Stimulated activated CD4-positive, alpha-beta T cell treated with anti-CD3 and anti-CD28 coated beads, Interleukin-15, amount 100 ng/mL, for 1 hour (primary cell): ENCODE results near the gene PPM1H.

Source experiments
- DNase-seq, 2 donors: peaks; one replicate each; pipeline ENCODE4 v3.0.0-alpha.2; 2020; ENCODE audit warnings: low read depth in 1 of 2, low spot score in 1 of 2

Gene PPM1H

DNA sequence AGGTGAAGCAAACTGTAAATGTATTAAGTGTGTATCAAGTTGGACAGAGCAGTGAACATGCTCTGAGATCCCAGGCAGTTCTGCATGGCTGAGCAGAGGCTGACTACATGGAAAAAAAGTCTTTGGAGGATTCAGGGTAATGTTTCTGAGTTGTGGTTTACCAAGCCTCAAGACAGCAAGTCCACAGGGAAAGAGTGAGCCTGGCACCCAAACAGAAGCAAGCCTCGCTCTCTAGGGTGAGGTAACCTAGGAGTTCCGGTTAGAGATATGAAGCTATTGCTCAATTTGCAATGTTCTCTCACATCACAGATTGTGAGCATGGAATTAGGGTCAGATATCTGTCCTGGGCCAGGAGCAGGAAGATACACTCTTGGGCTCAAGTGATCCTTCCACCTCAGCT lies 309.7 kb downstream of the PPM1H start:
- DNase-seq, result no peak

DNA sequence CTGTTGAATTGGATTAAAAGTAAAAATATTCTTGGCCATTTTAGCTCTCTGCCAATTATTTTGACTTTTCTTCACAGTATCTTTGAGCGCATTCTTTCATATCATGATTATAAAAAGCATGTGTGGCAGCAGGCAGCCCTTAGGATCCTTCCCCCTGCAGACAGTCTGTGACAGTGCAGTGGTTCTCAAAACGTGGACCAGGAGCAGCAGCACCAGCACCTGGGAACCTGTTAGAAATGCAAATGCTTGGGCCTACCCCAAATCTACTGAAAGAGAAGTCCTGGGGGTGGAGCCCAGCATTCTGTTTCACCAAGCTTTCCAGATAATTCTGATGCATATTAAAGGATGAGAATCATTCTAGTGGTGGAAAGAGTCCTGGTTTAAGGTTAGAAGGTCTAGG lies 312.8 kb downstream of the PPM1H start:
- DNase-seq, result no peak

DNA sequence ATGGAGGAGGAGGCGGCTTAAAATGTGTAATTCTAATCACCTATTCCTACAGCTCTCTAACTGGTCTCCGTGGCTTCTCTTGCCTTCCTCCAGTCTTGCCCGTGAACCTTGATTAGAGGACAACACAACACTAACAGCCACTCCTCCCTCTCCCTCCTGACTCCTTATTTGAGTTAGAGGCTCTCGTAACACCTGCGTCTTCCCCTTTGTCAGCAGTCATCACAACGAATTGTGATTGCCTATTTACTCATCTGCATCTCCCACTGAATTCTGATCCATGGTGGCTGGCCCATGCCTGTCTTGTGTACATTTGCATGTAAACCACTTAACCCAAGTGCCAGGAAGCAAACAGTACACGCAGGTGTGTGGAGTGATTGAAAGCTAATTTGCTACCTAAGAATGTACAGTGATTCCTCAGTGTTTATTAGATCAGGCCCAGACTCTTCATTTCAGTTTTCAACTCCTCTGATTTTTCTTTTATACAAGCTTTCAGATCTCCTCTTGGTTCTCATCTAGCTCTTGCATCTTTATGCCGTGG lies 313.8 kb downstream of the PPM1H start:
- DNase-seq, result no peak

DNA sequence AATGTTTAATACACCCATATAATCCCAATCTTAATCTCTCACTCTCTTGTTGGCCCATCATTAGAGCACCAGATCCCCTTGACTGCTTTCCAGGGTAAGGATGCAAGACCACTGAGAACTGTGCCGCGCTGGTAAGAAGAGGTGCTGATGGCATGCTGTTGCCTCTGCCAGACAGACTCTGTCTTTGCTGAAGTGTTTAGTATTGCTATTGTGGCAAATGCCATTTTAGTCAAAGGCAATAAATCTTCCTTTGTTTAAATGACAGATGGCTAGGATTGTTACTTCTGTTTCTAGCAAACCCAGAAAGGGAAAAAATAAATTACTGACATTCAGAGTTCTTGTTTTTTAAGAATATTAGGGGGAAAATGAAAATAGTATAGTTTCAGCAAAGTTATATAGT lies 316.0 kb downstream of the PPM1H start:
- no peak for DNase-seq

DNA sequence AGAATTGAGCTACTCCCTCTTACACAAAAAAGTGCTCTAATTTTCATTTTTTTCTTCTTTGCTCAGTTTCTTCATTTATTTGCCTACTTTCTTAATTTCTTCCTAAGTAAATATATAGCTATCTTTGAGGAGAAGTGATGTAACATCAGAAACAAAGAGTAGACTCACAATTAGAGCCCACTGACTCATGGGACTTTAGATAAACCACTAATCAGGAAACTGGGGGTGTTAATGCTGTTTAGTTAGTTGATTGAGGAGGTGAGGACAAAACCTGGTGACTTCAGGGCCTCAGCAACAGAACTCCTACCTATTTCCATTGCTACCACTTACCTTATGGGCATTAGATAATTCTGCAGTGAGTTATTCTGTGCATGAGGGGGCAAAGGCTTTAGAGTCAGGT lies 316.6 kb downstream of the PPM1H start:
- DNase-seq, result no peak

DNA sequence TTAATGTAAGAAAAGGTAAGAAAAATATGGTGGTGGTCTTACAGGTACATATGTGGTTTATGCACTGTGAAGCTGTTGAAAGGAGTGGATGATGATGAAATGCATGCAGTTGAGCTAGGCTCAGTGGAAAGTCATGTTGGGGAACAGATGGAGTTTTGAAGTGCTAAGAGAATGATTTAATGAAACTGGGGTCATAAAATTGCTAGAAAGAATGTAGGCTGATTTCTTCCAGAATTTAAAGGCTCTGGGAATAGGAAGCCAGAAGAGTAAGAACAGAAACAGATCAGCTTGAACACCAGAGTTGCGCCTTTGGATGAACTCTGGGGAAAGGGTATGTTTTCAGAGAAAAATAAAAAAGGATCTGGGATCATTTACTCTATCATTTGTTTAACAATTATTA lies 321.9 kb downstream of the PPM1H start:
- no peak for DNase-seq

DNA sequence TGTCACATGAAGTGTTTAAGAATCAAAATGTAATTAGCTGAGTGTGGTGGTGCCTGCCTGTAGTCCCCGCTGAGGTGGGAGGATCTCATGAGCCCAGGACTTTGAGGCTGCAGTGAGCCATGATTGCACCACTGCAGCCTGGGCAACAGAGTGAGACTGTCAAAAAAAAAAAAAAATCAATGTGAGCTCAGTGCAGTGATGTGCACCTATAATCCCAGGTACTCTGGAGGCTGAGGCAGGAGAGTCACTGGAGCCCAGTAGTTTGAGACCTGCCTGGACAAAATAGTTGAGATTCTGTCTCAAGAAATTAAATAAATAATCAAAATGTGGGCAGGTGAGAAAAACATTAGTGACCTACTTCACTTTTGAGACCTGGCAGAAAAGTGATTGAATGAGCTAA lies 328.3 kb downstream of the PPM1H start:
- DNase-seq, result no peak

DNA sequence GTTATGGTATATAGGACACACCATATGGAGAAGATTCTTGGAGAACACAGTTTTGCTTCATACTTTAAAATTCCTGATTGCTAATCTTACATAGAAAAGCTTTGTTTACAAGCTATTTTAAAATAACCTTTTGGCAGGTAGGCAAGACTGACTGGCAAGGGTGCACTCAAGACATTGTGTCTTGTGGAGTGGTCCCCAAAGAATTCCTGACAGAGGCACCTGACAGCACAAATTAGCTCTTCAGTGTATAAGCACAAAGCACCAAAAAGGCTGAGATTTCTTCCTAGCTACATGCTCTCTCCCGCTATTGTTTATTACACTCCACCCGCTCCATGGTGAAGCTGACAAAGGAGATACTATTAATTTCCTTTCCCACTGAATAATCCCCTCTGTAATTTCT lies 329.0 kb downstream of the PPM1H start:
- DNase-seq, result no peak

DNA sequence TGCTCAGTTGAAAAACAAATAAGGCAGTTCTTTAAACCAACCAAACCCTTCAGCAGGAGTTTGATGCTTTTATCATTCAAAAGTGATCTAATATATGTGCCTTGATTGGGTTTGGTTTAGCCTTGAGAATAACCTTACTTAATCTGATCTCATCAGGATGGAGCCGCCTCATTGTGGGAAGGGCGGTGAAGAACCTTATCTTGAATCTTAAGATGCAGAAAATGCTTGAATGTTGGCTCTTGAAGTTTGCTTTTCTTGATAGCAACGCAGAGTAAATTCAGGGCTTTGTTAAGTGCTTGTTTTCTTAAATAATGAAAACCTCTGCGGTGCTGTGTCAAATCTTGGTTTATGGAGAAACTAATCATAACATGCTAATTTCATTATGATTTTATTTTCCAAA lies 330.1 kb downstream of the PPM1H start:
- DNase-seq, result no peak

DNA sequence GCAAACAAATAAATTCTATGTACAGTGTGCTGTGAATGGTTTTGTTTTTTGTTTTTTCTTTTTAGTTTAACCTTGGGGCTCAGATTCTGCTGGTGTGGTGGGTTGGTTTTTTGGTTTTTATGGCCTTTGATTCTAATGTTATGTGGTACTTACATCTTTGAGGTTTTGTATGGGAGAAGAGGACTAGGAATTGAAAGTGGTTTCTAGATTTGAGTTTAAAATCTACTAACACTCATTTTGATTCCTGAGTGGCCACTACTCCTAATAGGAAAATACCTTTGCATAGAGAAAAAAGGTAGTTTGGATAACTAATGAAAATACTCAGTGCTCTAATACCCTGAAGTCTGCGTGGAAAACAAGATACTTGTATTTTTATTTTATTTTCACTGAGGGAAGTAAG lies 330.6 kb downstream of the PPM1H start:
- no peak for DNase-seq

DNA sequence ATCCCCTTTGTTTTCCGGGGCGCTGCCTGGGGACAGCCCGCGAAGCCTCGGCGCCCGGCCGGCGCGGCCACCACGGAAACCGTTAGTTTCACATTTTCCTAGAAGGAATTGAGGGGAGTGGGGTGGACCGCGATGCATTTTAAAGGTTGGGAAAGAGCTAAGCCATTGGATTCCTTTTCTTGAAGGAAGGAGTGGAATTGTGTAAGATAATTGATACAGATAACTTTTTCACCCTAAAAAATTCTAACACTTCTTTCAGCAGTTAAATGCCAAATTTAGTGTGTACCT lies 331.2 kb downstream of the PPM1H start:
- DNase-seq, result no peak

DNA sequence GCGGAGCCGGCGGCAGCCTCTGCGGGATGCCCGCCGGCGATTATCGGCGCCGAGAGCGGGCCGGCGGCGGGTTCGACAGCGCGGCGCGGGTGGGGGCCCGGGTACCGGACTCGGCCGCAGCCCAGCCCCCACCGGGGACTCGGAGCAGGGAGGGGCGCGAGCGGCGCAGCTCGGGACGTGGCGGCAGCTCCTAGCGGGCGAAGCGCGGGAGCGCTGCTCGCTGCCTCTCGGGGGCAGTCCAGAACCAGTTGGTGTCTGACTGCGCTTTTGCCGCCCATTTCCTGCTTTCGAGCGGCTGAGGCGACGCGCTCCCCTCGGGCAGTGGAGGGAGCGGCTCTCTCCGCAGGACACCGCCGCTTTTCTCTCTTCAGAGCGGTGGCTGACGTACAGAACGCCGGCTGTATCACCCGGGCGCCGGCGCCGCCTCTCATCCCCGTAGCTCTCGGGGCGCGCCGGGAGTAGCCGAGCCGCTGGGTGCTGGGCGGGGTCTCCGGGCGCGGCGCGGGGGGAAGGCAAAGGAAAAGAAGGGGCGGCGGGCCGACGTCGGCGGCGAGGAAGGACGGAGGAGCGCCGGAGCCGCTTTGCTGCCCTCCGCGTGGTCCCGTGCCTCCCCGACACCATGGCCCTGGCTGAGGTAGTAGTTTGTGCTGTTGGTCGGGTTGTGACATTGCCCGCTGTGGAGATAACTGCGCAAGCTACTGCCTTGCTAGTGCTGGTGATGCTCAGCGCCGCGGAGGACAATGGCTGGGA lies 331.7 kb downstream of the PPM1H start:
- peak; percentile 60 to 68 for DNase-seq

DNA sequence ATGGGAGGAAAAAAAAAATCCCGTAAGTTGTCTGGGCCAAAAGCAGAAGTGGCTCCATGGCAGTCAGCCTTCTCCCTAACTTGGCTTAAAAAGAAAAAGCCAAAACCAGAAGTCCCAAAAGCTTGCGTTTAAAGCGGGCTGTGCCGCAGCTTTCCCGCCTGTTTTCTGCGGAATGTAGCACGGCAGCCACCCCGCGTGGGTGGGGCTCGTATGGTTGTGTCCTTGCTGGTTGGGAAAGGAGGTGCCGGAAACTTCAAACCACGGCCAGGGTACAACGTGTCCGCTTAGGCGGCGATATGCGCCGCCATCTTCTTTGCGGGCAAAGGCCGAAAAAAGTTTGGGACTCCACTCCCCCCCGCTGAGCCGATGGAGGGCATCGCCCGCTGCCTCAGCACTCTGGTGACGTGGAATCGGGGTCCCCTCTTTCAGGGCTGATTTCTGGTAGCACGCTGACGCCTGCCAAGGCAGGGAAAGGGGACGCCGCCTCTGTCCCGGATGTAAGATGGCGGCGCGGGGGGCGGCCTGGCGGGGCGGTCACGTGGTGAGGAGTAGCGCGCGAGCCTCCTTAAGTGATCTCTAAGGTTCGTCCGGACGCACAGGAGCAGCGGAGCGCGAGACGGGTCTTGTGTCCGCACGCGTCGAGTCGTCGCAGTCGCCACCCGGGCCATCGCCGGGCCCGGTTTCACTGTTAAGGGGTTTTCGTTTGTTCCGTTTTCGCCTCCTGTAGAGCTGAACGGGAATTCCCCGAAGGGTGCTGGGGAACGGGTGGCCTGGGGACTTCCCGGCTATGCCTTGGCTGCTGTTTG lies 332.5 kb downstream of the PPM1H start:
- DNase-seq, result peak; percentile 73 to 82

DNA sequence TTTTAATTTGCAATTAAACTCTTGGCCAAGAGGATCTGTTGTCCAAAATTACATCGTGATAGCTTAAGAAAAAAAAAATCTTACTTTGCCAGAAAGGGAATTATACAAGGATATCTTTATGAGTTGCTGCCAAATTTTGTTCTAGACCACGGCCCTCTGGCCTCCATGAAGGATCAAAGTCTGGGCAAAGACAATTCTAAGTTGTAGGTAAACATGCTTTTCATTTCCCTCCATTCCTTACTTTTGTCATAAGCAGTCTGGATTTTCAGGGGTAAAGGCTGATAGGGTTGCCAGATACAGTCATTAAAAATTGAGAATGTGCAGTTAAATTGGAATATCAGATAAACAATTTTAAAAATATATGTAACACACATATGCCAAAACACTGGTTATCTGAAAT lies 333.2 kb downstream of the PPM1H start:
- DNase-seq, result no peak

DNA sequence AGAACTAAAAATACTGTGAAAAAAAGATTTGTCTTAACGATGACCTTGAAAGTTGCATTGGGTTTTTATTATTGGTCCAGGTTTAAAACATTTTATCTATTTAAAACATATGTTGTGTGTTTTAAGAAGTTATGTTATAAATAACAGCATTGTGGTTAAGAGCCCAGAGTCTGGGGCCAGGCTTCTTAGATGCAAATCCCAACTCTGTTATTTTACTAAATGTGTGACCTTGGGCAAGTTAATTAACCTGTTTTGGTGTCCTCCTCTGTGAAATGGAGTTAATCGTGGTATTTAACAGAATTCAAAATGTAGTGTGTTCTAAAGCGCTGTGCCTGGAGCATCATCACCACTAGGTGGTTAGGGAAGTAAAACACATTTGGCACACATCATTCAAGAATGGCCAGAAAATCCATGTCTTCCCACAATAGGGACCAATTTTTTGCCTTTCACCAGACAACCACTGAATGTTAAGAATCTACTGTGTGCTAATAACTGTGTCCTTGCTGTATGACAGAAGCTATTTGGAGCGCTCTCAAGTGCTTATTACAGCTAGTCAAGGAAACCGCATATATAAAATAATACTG lies 335.0 kb downstream of the PPM1H start:
- no peak for DNase-seq

DNA sequence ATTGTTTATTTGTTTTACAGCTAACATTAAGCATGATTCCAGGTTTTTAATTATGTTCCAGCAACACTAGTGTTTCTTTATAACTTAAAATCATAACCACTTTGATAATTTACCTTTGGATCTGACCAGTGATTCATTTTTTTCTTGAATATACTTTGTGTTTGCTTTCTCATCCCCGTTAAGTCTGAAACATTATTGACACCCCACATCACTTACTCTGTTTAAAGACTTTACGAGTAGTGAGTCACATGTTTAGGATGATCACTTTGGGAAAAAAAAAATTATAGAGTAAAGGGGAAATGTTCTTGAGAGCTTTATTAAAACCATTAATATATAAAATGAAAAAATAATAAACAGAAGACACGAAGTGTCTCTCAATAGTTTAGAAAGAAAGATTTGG lies 336.1 kb downstream of the PPM1H start:
- DNase-seq, result no peak

DNA sequence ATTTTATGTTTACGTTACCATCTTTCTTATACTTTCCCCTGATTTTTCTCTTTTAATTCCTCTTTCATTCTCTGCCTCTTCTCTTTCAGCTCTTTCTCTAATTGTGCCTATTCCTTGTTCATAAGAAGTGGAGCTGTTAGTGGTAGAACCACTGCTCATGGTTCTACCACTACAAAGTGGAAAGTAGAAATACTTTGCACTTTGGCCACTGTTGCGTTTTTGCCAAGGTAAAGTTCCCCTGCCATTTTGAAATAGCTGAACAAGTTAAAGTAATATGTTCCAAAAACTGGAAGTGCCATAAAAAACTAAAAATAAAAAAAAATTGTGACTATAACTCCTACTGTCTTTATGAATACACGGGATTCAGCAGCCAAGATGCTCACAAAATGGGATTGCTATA lies 337.7 kb downstream of the PPM1H start:
- DNase-seq, result no peak
